CD4-positive, alpha-beta memory T cell (primary cell): ENCODE results near the gene SMIM31. TPM values are rescaled to one million over a fixed set of nuclear protein-coding genes. Genes with fewer than 3 reads are reported as not detected.

Experiments used
- CTCF ChIA-PET: fragments of 350-600 bp; sonication (Branson Sonifier 250); formaldehyde crosslinking; loops from one replicate; lab custom pipeline; 2021; ENCODE audit warnings: inconsistent platforms; ENCODE audit not compliant: partially characterized antibody; lab: Charles Lee
- POLR2A ChIA-PET: fragments of 350-600 bp; sonication (Branson Sonifier 250); formaldehyde crosslinking; loops from one replicate; lab custom pipeline; 2021; ENCODE audit not compliant: partially characterized antibody; lab: Charles Lee
- DNase-seq, 5 donors: peaks; one replicate each; pipeline versions ENCODE4 v3.0.0 to v3.0.0-alpha.2; 2020 to 2022; ENCODE audit warnings: mixed read lengths in 1 of 5
- H3K27ac ChIP-seq: one replicate; pipeline ENCODE4 v1.7.0; 2013; ENCODE audit warnings: low read depth, low read length
- H3K27me3 ChIP-seq: 2 replicates; pipeline ENCODE4 v1.7.0; 2013; ENCODE audit warnings: mild to moderate bottlenecking, low read length, moderate library complexity; ENCODE audit not compliant: insufficient read depth
- H3K36me3 ChIP-seq: 2 replicates; pipeline ENCODE4 v1.7.0; 2013; ENCODE audit warnings: mild to moderate bottlenecking, low read length, moderate library complexity; ENCODE audit not compliant: insufficient read depth
- H3K4me1 ChIP-seq: 2 replicates; pipeline ENCODE4 v1.7.0; 2013; ENCODE audit warnings: mild to moderate bottlenecking, low read length, moderate library complexity; ENCODE audit not compliant: insufficient read depth
- H3K4me3 ChIP-seq, 2 donors: one replicate each; pipeline ENCODE4 v1.7.0; 2013; ENCODE audit warnings: low read length in 2 of 2, mild to moderate bottlenecking in 1 of 2
- H3K9me3 ChIP-seq, 2 donors: one replicate each; pipeline ENCODE4 v1.7.0; 2013; ENCODE audit warnings: low read length in 2 of 2, control low read depth in 1 of 2; ENCODE audit not compliant: control insufficient read depth in 1 of 2
- H3K27ac Mint-ChIP-seq, 7 donors: one replicate each; pipeline ENCODE4 v1.8.0; 2020 to 2021; ENCODE audit warnings: mixed read lengths in 7 of 7, mild to moderate bottlenecking in 6 of 7, inconsistent platforms in 3 of 7, moderate library complexity in 3 of 7
- H3K27me3 Mint-ChIP-seq, 2 donors: one replicate each; pipeline ENCODE4 v1.8.0; 2020 to 2021; ENCODE audit warnings: mixed read lengths in 2 of 2
- H3K36me3 Mint-ChIP-seq, 2 donors: one replicate each; pipeline ENCODE4 v1.8.0; 2020 to 2021; ENCODE audit warnings: mixed read lengths in 2 of 2, inconsistent platforms in 1 of 2, mild to moderate bottlenecking in 1 of 2
- H3K4me1 Mint-ChIP-seq, 4 donors: one replicate each; pipeline ENCODE4 v1.8.0; 2020 to 2021; ENCODE audit warnings: mixed read lengths in 4 of 4, mild to moderate bottlenecking in 1 of 4
- H3K4me3 Mint-ChIP-seq, 8 donors: one replicate each; pipeline ENCODE4 v1.8.0; 2020 to 2021; ENCODE audit warnings: mixed read lengths in 8 of 8, mild to moderate bottlenecking in 7 of 8, moderate library complexity in 6 of 8, inconsistent platforms in 3 of 8
- H3K9me3 Mint-ChIP-seq, 8 donors: one replicate each; pipeline ENCODE4 v1.8.0; 2020 to 2021; ENCODE audit warnings: mixed read lengths in 8 of 8, mild to moderate bottlenecking in 5 of 8, inconsistent platforms in 3 of 8, moderate library complexity in 1 of 8
- intact Hi-C: fragments of 100-400 bp; cut with micrococcal nuclease; formaldehyde crosslinking; loops from one replicate; pipeline ENCODE4 v1.15.1; 2023
- polyA plus RNA-seq, 2 donors: library from polyadenylated mRNA; unstranded; fragments of 300-500 nt; fragmentation: Illumina TruSeq; gene quantifications; one replicate each; pipeline ENCODE4 v1.2.3, GENCODE V29; 2021
- total RNA-seq, 2 experiments: library from RNA; stranded (reverse); gene quantifications; one replicate each; pipeline ENCODE4 v1.2.3, GENCODE V29; 2021

Gene SMIM31
- total and polyA plus RNA-seq, 4 experiments from 2014 or later: not detected

GRCh38 chr4:164803702-164804101, 49.8 kb downstream of the SMIM31 start:
- intact Hi-C loops: no loop called here
- Mint-ChIP-seq H3K27me3 (no peaks in the 10 kb centered on the region), H3K4me3 (no peak overlapping the region), H3K27ac (no peak overlapping the region), H3K36me3 (no peaks in the 10 kb centered on the region), H3K9me3 (no peaks in the 10 kb centered on the region), H3K4me1 (no peaks in the 10 kb centered on the region)
- Histone ChIP-seq H3K4me3 (no peak overlapping the region), H3K9me3 (no peaks in the 10 kb centered on the region), H3K4me1 (no peaks in the 10 kb centered on the region), H3K36me3 (no peaks in the 10 kb centered on the region), H3K27ac (no peak overlapping the region), H3K27me3 (no peaks in the 10 kb centered on the region)
- ChIA-PET CTCF (no interaction called here), POLR2A (no interaction called here)
- no peak for DNase-seq

GRCh38 chr4:164807611-164808010, 53.7 kb downstream of the SMIM31 start:
- Mint-ChIP-seq H3K36me3 (no peaks in the 10 kb centered on the region), H3K4me3 (no peak overlapping the region), H3K27me3 (no peaks in the 10 kb centered on the region), H3K4me1 (no peaks in the 10 kb centered on the region), H3K9me3 (no peaks in the 10 kb centered on the region), H3K27ac (no peak overlapping the region)
- intact Hi-C loops: no loop called here
- no peak overlapping the region for H3K4me3 ChIP-seq
- ChIA-PET POLR2A (no interaction called here), CTCF (no interaction called here)
- no peaks in the 10 kb centered on the region for H3K36me3 ChIP-seq
- no peak for DNase-seq
- no peaks in the 10 kb centered on the region for H3K9me3 ChIP-seq
- no peaks in the 10 kb centered on the region for H3K27me3 ChIP-seq
- H3K4me1 ChIP-seq: no peaks in the 10 kb centered on the region
- no peak overlapping the region for H3K27ac ChIP-seq

- CTCF ChIA-PET: no interaction called here
- H3K4me3 Mint-ChIP-seq: no peak overlapping the region
- no peaks in the 10 kb centered on the region for H3K4me1 ChIP-seq
These were observed 59.6 kb downstream of the SMIM31 start for GRCh38 chr4:164813554-164813953.

GRCh38 chr4:164815711-164816110, 61.8 kb downstream of the SMIM31 start:
- Histone ChIP-seq H3K36me3 (no peaks in the 10 kb centered on the region), H3K27me3 (no peaks in the 10 kb centered on the region), H3K27ac (no peak overlapping the region), H3K4me1 (no peaks in the 10 kb centered on the region), H3K4me3 (no peak overlapping the region), H3K9me3 (no peaks in the 10 kb centered on the region)
- Mint-ChIP-seq H3K27ac (no peak overlapping the region), H3K27me3 (peaks cover 0 to 1% of the 10 kb centered on the region in 2 donors), H3K36me3 (no peaks in the 10 kb centered on the region), H3K4me3 (no peak overlapping the region), H3K4me1 (no peaks in the 10 kb centered on the region), H3K9me3 (no peaks in the 10 kb centered on the region)
- ChIA-PET POLR2A (no interaction called here), CTCF (no interaction called here)
- intact Hi-C loops: no loop called here
- no peak for DNase-seq

More at GRCh38 chr4:164813554-164813953, 59.6 kb downstream of the SMIM31 start:
- intact Hi-C loops: no loop called here
- no peaks in the 10 kb centered on the region for H3K27me3 ChIP-seq
- POLR2A ChIA-PET: no interaction called here
- DNase-seq: no peak
- H3K9me3 ChIP-seq: no peaks in the 10 kb centered on the region
- no peaks in the 10 kb centered on the region for H3K36me3 ChIP-seq
- H3K4me3 ChIP-seq: no peak overlapping the region
- no peak overlapping the region for H3K27ac ChIP-seq
- Mint-ChIP-seq H3K36me3 (no peaks in the 10 kb centered on the region), H3K27ac (no peak overlapping the region), H3K4me1 (no peaks in the 10 kb centered on the region), H3K27me3 (no peaks in the 10 kb centered on the region), H3K9me3 (no peaks in the 10 kb centered on the region)

- H3K9me3 Mint-ChIP-seq: peaks cover 0 to 4% (median 0%) of the 10 kb centered on the region in 8 donors
- no peak overlapping the region for H3K27ac ChIP-seq
- no peaks in the 10 kb centered on the region for H3K36me3 Mint-ChIP-seq
- peaks cover 0 to 8% of the 10 kb centered on the region in 2 donors for H3K27me3 Mint-ChIP-seq
- H3K27ac Mint-ChIP-seq: no peak overlapping the region
- ChIA-PET CTCF (interaction anchor here (0.8 kb wide), 1 partner anchor 11 kb away, joined by 3 read pairs; no protein-coding TSS in a partner anchor), POLR2A (no interaction called here)
- no peaks in the 10 kb centered on the region for H3K4me1 ChIP-seq
- no peak overlapping the region for H3K4me3 Mint-ChIP-seq
- no peak for DNase-seq
- intact Hi-C loops: no loop called here
- no peaks in the 10 kb centered on the region for H3K27me3 ChIP-seq
- H3K4me1 Mint-ChIP-seq: no peaks in the 10 kb centered on the region
- H3K4me3 ChIP-seq: no peak overlapping the region
- H3K36me3 ChIP-seq: no peaks in the 10 kb centered on the region
- H3K9me3 ChIP-seq: no peaks in the 10 kb centered on the region
These were observed 65.4 kb downstream of the SMIM31 start for GRCh38 chr4:164819366-164819765.

GRCh38 chr4:164821711-164822110, 67.8 kb downstream of the SMIM31 start:
- intact Hi-C loops: no loop called here
- Histone ChIP-seq H3K36me3 (no peaks in the 10 kb centered on the region), H3K27ac (no peak overlapping the region), H3K4me1 (no peaks in the 10 kb centered on the region), H3K9me3 (no peaks in the 10 kb centered on the region), H3K4me3 (no peak overlapping the region), H3K27me3 (no peaks in the 10 kb centered on the region)
- Mint-ChIP-seq H3K9me3 (peaks cover 0 to 4% (median 0%) of the 10 kb centered on the region in 8 donors), H3K27ac (no peak overlapping the region), H3K27me3 (peaks cover 0 to 8% of the 10 kb centered on the region in 2 donors), H3K4me1 (no peaks in the 10 kb centered on the region), H3K36me3 (no peaks in the 10 kb centered on the region), H3K4me3 (no peak overlapping the region)
- no peak for DNase-seq
- ChIA-PET CTCF (no interaction called here), POLR2A (no interaction called here)

- ChIA-PET CTCF (no interaction called here), POLR2A (no interaction called here)
- peaks cover 0 to 8% of the 10 kb centered on the region in 2 donors for H3K27me3 Mint-ChIP-seq
- no peak overlapping the region for H3K27ac Mint-ChIP-seq
- intact Hi-C loops: no loop called here
- H3K27ac ChIP-seq: no peak overlapping the region
- no peaks in the 10 kb centered on the region for H3K9me3 ChIP-seq
- H3K27me3 ChIP-seq: no peaks in the 10 kb centered on the region
- no peak for DNase-seq
- no peaks in the 10 kb centered on the region for H3K4me1 Mint-ChIP-seq
- H3K9me3 Mint-ChIP-seq: peaks cover 0 to 4% (median 0%) of the 10 kb centered on the region in 8 donors
- H3K4me1 ChIP-seq: no peaks in the 10 kb centered on the region
- H3K36me3 Mint-ChIP-seq: no peaks in the 10 kb centered on the region
- no peak overlapping the region for H3K4me3 Mint-ChIP-seq
- H3K4me3 ChIP-seq: no peak overlapping the region
- H3K36me3 ChIP-seq: no peaks in the 10 kb centered on the region
These were observed 70.7 kb downstream of the SMIM31 start for GRCh38 chr4:164824581-164824980.

- H3K27me3 Mint-ChIP-seq: no peaks in the 10 kb centered on the region
- no peak for DNase-seq
These were observed 75.0 kb downstream of the SMIM31 start for GRCh38 chr4:164828955-164829354.

More at GRCh38 chr4:164828955-164829354, 75.0 kb downstream of the SMIM31 start:
- H3K4me1 ChIP-seq: no peaks in the 10 kb centered on the region
- H3K9me3 ChIP-seq: no peaks in the 10 kb centered on the region
- Mint-ChIP-seq H3K4me3 (no peak overlapping the region), H3K36me3 (no peaks in the 10 kb centered on the region), H3K9me3 (no peaks in the 10 kb centered on the region), H3K4me1 (no peaks in the 10 kb centered on the region), H3K27ac (no peak overlapping the region)
- POLR2A ChIA-PET: no interaction called here
- no peaks in the 10 kb centered on the region for H3K36me3 ChIP-seq
- intact Hi-C loops: no loop called here
- CTCF ChIA-PET: no interaction called here
- H3K4me3 ChIP-seq: no peak overlapping the region
- no peaks in the 10 kb centered on the region for H3K27me3 ChIP-seq
- no peak overlapping the region for H3K27ac ChIP-seq
